IPS-18a (cell line): ENCODE results near the gene CYP1B1.

Experiments
- H3K27ac ChIP-seq: one replicate; pipeline ENCODE4 v1.5.1; 2013; ENCODE audit warnings: low read length
- H3K27me3 ChIP-seq: one replicate; pipeline ENCODE4 v1.6.1; 2013; ENCODE audit warnings: mild to moderate bottlenecking, low read length; ENCODE audit not compliant: control insufficient read depth, insufficient read depth
- H3K36me3 ChIP-seq: one replicate; pipeline ENCODE4 v1.6.1; 2013; ENCODE audit warnings: low read depth, low read length; ENCODE audit not compliant: control insufficient read depth
- H3K4me1 ChIP-seq: one replicate; pipeline ENCODE4 v1.6.1; 2013; ENCODE audit warnings: low read depth, low read length; ENCODE audit not compliant: control insufficient read depth
- H3K4me3 ChIP-seq: one replicate; pipeline ENCODE4 v1.5.1; 2013; ENCODE audit warnings: low read length
- H3K9ac ChIP-seq: one replicate; pipeline ENCODE4 v1.6.1; 2013; ENCODE audit warnings: mild to moderate bottlenecking, low read length, moderate library complexity
- H3K9me3 ChIP-seq: one replicate; pipeline ENCODE4 v1.6.1; 2013; ENCODE audit warnings: low read depth, low read length; ENCODE audit not compliant: control insufficient read depth

Gene CYP1B1

GRCh38 chr2:38070438-38070837, 5.5 kb downstream of the CYP1B1 start:
- H3K36me3 ChIP-seq, result no peaks in the 10 kb centered on the region
- peaks cover 9% of the 10 kb centered on the region for H3K4me1 ChIP-seq
- H3K9ac ChIP-seq, result no peak overlapping the region
- peaks cover 44% of the 10 kb centered on the region for H3K27me3 ChIP-seq
- H3K9me3 ChIP-seq, result no peaks in the 10 kb centered on the region
- H3K4me3 ChIP-seq, result no peak overlapping the region
- no peak overlapping the region for H3K27ac ChIP-seq

- Histone ChIP-seq H3K36me3 (no peaks in the 10 kb centered on the region), H3K9me3 (no peaks in the 10 kb centered on the region), H3K27me3 (peaks cover 22% of the 10 kb centered on the region), H3K27ac (no peak overlapping the region), H3K9ac (no peak overlapping the region), H3K4me3 (no peak overlapping the region), H3K4me1 (peaks cover 4% of the 10 kb centered on the region)
Observed at GRCh38 chr2:38068234-38068633, 7.7 kb downstream of the CYP1B1 start.

- H3K27me3 ChIP-seq, result peaks cover 5% of the 10 kb centered on the region
- no peaks in the 10 kb centered on the region for H3K4me1 ChIP-seq
- H3K4me3 ChIP-seq, result no peak overlapping the region
- no peaks in the 10 kb centered on the region for H3K9me3 ChIP-seq
- no peak overlapping the region for H3K9ac ChIP-seq
- no peak overlapping the region for H3K27ac ChIP-seq
- no peaks in the 10 kb centered on the region for H3K36me3 ChIP-seq
Observed at GRCh38 chr2:38066421-38067115, 9.4 kb downstream of the CYP1B1 start.

- Histone ChIP-seq H3K27ac (no peak overlapping the region), H3K27me3 (no peaks in the 10 kb centered on the region), H3K4me1 (no peaks in the 10 kb centered on the region), H3K4me3 (no peak overlapping the region), H3K9me3 (no peaks in the 10 kb centered on the region), H3K9ac (no peak overlapping the region), H3K36me3 (no peaks in the 10 kb centered on the region)
Observed at GRCh38 chr2:38065502-38066135, 10.3 kb downstream of the CYP1B1 start.

- Histone ChIP-seq H3K9me3 (no peaks in the 10 kb centered on the region), H3K36me3 (no peaks in the 10 kb centered on the region), H3K27me3 (no peaks in the 10 kb centered on the region), H3K27ac (no peak overlapping the region), H3K4me1 (no peaks in the 10 kb centered on the region), H3K9ac (no peak overlapping the region), H3K4me3 (no peak overlapping the region)
Observed at GRCh38 chr2:38064801-38065501, 11.0 kb downstream of the CYP1B1 start.

- Histone ChIP-seq H3K4me1 (no peaks in the 10 kb centered on the region), H3K27me3 (no peaks in the 10 kb centered on the region), H3K9ac (no peak overlapping the region), H3K27ac (no peak overlapping the region), H3K36me3 (no peaks in the 10 kb centered on the region), H3K4me3 (no peak overlapping the region), H3K9me3 (no peaks in the 10 kb centered on the region)
Observed at GRCh38 chr2:38060236-38061018, 15.5 kb downstream of the CYP1B1 start.

- H3K4me3 ChIP-seq, result no peak overlapping the region
- no peak overlapping the region for H3K9ac ChIP-seq
- no peaks in the 10 kb centered on the region for H3K27me3 ChIP-seq
- H3K4me1 ChIP-seq, result no peaks in the 10 kb centered on the region
- H3K9me3 ChIP-seq, result no peaks in the 10 kb centered on the region
- no peaks in the 10 kb centered on the region for H3K36me3 ChIP-seq
- H3K27ac ChIP-seq, result no peak overlapping the region
Observed at GRCh38 chr2:38057651-38058410, 18.1 kb downstream of the CYP1B1 start.

GRCh38 chr2:38056216-38056615, 19.7 kb downstream of the CYP1B1 start:
- Histone ChIP-seq H3K27me3 (no peaks in the 10 kb centered on the region), H3K9me3 (no peaks in the 10 kb centered on the region), H3K27ac (no peak overlapping the region), H3K9ac (no peak overlapping the region), H3K36me3 (no peaks in the 10 kb centered on the region), H3K4me1 (no peaks in the 10 kb centered on the region), H3K4me3 (no peak overlapping the region)

GRCh38 chr2:38045811-38046210, 30.1 kb downstream of the CYP1B1 start:
- Histone ChIP-seq H3K9ac (no peak overlapping the region), H3K36me3 (no peaks in the 10 kb centered on the region), H3K27me3 (no peaks in the 10 kb centered on the region), H3K4me3 (no peak overlapping the region), H3K9me3 (no peaks in the 10 kb centered on the region), H3K4me1 (peaks cover 9% of the 10 kb centered on the region), H3K27ac (no peak overlapping the region)

- Histone ChIP-seq H3K27ac (no peak overlapping the region), H3K9ac (no peak overlapping the region), H3K27me3 (peaks cover 14% of the 10 kb centered on the region), H3K9me3 (no peaks in the 10 kb centered on the region), H3K36me3 (no peaks in the 10 kb centered on the region), H3K4me1 (peaks cover 8% of the 10 kb centered on the region), H3K4me3 (no peak overlapping the region)
Observed at GRCh38 chr2:38039121-38039910, 36.6 kb downstream of the CYP1B1 start.
